ENCODE results near the gene PCNX2. TPM values are rescaled to one million over a fixed set of nuclear protein-coding genes. Genes with fewer than 3 reads are reported as not detected.

The PCNX2 gene
- total and polyA plus RNA-seq, 10 of the 15 experiments (the other 5 are each of a cell fraction or from before 2014, with no cell fraction given) = 2.1 to 16.4 (median 8.1) TPM

DNA sequence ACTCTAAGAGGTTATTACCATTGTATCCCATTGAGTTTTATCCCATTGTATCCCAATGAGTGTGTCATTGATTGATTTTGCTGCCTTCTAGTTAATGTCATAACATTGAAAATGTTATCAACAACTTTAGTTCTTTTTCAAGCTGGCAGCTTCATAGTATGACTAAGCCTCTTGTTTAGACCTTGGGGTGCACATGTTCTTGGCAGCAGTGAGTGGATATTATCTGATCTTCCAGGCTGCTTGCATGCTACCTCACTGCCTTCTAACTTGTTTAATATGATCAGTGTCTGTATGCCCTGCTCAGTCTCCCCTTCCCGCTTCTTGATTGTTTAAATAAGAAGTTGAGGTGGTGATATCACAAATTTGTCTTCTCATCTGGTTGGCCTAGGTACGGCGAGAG lies 320.6 kb downstream of the PCNX2 start:
- DNase-seq (ENCODE audit: low read depth, low spot score) (no peak), ATAC-seq (no peak), FAIRE-seq (no peak)
- ChIA-PET POLR2A (no interaction called here), SMC1A (ENCODE audit: uncharacterized antibody, unreplicated experiment) (no interaction called here), RAD21 (ENCODE audit: unreplicated experiment) (no interaction called here), CTCF (interaction anchor here (1.2 kb wide), 1 partner anchor 10 kb away, joined by 3 read pairs; no protein-coding TSS in a partner anchor)
- H3K9ac ChIP-seq (ENCODE audit: control insufficient read depth, insufficient read depth, low read length) = no peak overlapping the region
- H4K20me1 ChIP-seq (ENCODE audit: control insufficient read depth, insufficient read depth) = no peaks in the 10 kb centered on the region
- no peaks in the 10 kb centered on the region for H3K27me3 ChIP-seq (replicated peaks in 1 of 2; ENCODE audit: control insufficient read depth in 2 of 2, insufficient read depth in 2 of 2, low read length in 1 of 2)
- no TSS peak for BruUV-seq (replicated peaks)
- H3K4me3 ChIP-seq = no peak overlapping the region
- WGBS (ENCODE audit: insufficient coverage, insufficient replicate concordance, low lambda C conversion rate, missing lambda C conversion rate) = 95% methylated on average over 3 of the region's 3 CpGs
- no peak overlapping the region for H2AFZ ChIP-seq (ENCODE audit: control insufficient read depth, low read depth, low read length)
- peaks cover 13% of the 10 kb centered on the region for H3K9me3 ChIP-seq (replicated peaks; ENCODE audit: control insufficient read depth, insufficient read depth, low read length)
- in situ Hi-C loops (cut with MboI) (no loop called here), intact Hi-C loops (cut with micrococcal nuclease; ENCODE audit: unreplicated experiment) (no loop called here)
- peaks cover 4% of the 10 kb centered on the region for H3K4me1 ChIP-seq (ENCODE audit: control insufficient read depth, insufficient read depth, low read length)
- H3K4me2 ChIP-seq (ENCODE audit: control insufficient read depth, insufficient read depth) = no peak overlapping the region
- peaks cover 10 to 16% of the 10 kb centered on the region in 2 experiments for H3K36me3 ChIP-seq (ENCODE audit: control insufficient read depth in 2 of 2, insufficient read depth in 2 of 2, low read length in 1 of 2)
- TF ChIP-seq MEF2B (IDR thresholded peaks at IDR 0.05; ENCODE audit: partially characterized antibody, poor library complexity, severe bottlenecking) (no peak), ZNF274 (IDR thresholded peaks at IDR 0.05; ENCODE audit: insufficient read depth, insufficient read length) (no peak), SMAD1 (IDR thresholded peaks at IDR 0.05; ENCODE audit: low read depth, partially characterized antibody) (no peak), HDAC6 (IDR thresholded peaks at IDR 0.05; ENCODE audit: unreplicated experiment) (no peak), POLR2AphosphoS2 (IDR thresholded peaks at IDR 0.05; ENCODE audit: low read depth, low read length) (no peak), FOS (IDR thresholded peaks at IDR 0.05; ENCODE audit: borderline replicate concordance, extremely low read depth, insufficient read length) (no peak), TCF7 (IDR thresholded peaks at IDR 0.05; ENCODE audit: borderline replicate concordance) (no peak), ZNF622 (IDR thresholded peaks at IDR 0.05) (no peak)
- TF ChIP-seq, protein P1, sequence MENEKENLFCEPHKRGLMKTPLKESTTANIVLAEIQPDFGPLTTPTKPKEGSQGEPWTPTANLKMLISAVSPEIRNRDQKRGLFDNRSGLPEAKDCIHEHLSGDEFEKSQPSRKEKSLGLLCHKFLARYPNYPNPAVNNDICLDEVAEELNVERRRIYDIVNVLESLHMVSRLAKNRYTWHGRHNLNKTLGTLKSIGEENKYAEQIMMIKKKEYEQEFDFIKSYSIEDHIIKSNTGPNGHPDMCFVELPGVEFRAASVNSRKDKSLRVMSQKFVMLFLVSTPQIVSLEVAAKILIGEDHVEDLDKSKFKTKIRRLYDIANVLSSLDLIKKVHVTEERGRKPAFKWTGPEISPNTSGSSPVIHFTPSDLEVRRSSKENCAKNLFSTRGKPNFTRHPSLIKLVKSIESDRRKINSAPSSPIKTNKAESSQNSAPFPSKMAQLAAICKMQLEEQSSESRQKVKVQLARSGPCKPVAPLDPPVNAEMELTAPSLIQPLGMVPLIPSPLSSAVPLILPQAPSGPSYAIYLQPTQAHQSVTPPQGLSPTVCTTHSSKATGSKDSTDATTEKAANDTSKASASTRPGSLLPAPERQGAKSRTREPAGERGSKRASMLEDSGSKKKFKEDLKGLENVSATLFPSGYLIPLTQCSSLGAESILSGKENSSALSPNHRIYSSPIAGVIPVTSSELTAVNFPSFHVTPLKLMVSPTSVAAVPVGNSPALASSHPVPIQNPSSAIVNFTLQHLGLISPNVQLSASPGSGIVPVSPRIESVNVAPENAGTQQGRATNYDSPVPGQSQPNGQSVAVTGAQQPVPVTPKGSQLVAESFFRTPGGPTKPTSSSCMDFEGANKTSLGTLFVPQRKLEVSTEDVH (IDR thresholded peaks at IDR 0.05; ENCODE audit: low read depth, partially characterized antibody) = no peak
- no peaks in the 10 kb centered on the region for H3K79me2 ChIP-seq (ENCODE audit: control insufficient read depth, insufficient read depth, low read length)
- no peak overlapping the region for H3K27ac ChIP-seq (ENCODE audit: control insufficient read depth, insufficient read depth)

All from GM12878 (cell line).